Fibroblast of lung (primary cell): ENCODE results near the gene NLGN1.
"Not testable (repeated sequence)": the region's sequence is repeated elsewhere in the genome, so short reads cannot be mapped to it uniquely, and the experiment has no call there.

Experiments used
- CTCF ChIP-seq, 2 donors: IDR thresholded peaks in 1 of 2; conservative IDR thresholded peaks in 1 of 2; 1 replicate in 1 of 2; 2 replicates in 1 of 2; pipeline ENCODE4 v1.5.1; 2011 to 2012; ENCODE audit warnings: low read length in 2 of 2, control low read depth in 1 of 2, inconsistent platforms in 1 of 2, low read depth in 1 of 2, mild to moderate bottlenecking in 1 of 2
- EZH2 ChIP-seq: IDR thresholded peaks from 2 replicates; pipeline ENCODE4 v1.5.1; 2012; ENCODE audit warnings: low read length, control low read depth, mild to moderate bottlenecking; ENCODE audit errors: missing control alignments

DNA sequence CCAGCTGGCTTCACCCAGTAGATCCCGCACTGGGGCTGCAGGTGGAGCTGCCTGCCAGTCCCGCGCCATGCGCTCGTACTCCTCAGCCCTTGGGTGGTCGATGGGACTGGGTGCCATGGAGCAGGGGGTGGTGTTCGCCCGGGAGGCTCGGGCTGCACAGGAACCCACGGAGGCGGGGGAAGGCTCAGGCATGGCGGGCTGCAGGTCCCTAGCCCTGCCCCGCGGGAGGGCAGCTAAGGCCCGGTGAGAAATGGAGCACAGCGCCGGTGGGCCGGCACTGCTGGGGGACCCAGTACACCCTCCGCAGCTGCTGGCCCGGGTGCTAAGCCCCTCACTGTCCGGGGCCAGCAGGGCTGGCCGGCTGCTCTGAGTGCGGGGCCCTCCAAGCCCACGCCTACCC is 814.4 kb downstream of the NLGN1 start:
- TF ChIP-seq CTCF (conservative IDR thresholded peaks at IDR 0.05 in 1 of 2, IDR thresholded peaks at IDR 0.05 in 1 of 2; ENCODE audit: low read depth in 1 of 2, low read length in 2 of 2); EZH2: not testable (repeated sequence)
